Measurements from ENCODE around the gene ZNF641.

The ZNF641 gene

DNA sequence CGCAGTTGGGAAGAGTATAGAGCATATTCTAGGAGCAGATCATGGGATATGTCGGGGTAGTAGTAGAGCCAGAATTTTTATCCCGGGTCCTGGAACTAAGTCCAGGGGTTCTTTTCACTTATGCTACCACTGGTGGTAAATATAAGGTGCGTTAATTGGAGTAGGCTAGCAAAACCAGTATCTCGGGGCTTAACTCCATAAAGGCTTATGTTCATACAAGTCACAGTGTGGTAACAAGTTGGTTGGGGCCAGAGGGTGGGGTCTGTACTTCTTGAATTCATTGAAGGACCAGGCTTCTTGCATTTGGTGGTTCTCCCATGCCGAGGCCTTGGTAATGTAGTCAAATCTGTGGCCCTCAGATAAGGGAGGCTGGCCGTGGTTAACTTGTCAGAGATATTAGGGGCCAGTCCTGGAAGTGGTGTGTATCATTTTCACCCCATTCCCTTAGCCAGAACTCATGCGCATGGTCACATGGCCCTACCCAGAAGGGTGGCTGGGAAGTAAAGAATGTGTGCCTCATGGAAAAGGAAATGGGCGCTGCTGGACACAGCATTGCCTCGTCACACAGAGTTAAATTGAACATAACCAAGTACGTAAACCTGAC lies 1.5 kb upstream of the ZNF641 start:
- no peak for FAIRE-seq
- TF ChIP-seq, protein P1, sequence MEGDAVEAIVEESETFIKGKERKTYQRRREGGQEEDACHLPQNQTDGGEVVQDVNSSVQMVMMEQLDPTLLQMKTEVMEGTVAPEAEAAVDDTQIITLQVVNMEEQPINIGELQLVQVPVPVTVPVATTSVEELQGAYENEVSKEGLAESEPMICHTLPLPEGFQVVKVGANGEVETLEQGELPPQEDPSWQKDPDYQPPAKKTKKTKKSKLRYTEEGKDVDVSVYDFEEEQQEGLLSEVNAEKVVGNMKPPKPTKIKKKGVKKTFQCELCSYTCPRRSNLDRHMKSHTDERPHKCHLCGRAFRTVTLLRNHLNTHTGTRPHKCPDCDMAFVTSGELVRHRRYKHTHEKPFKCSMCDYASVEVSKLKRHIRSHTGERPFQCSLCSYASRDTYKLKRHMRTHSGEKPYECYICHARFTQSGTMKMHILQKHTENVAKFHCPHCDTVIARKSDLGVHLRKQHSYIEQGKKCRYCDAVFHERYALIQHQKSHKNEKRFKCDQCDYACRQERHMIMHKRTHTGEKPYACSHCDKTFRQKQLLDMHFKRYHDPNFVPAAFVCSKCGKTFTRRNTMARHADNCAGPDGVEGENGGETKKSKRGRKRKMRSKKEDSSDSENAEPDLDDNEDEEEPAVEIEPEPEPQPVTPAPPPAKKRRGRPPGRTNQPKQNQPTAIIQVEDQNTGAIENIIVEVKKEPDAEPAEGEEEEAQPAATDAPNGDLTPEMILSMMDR (IDR thresholded peaks at IDR 0.05; ENCODE audit: insufficient read depth, missing control alignments) = no peak
- DNase-seq (ENCODE audit: insufficient read length, low spot score) = no peak

DNA sequence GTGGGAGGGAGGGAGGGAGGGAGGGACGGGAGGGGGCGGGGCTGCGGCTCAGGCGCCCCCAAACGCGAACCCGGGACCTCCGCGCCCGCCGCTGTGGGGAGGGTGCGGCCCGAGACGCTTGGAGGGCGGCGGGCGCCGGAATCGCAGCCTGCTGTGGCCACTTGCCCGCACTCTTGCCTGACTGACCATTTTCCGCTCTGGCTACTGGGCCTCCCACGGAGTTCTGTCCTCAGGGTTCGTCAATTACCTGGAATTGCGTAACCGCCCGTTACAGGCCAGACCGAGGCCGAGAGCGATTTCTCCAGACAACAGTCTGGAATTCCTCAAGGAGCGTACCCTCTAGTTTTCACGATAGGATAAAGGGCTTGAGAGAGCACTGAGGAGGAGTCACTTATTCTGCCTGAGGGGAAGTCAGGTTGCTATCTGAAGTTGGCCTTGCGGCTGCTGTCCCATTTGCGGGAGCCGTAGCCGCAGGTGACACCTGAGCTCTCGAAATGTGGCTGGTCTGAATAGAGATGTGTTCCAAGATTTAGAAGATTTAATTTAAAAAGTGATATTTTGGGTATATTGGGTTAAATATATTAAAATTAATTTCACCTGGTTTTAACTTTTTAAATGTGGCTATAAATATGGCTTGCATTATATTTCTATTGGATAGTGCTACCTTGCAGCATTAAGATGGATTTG lies 446 bp upstream of the ZNF641 start:
- DNase-seq (ENCODE audit: insufficient read length, low spot score) = no peak

DNA sequence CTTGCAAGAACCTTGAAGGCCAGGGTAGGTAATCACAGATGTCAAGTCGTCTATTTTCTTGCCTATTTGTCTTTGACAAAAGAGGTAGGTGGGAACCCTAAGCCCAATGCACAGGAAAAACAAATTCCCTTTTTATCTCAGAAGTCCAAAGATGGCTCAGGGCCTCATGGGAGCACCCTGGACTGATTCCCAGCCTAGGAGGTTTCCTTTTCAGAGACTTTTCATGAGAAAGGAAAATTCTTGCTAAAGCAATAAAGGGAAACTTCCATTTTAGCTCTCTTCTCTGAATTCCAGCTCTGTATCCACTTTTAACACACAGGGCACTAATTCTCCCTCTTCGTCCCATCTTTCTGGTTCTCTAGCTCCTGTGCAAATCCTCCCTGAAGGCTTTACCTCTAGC lies 1.2 kb downstream of the ZNF641 start:
- TF ChIP-seq, protein P1 (IDR thresholded peaks at IDR 0.05; ENCODE audit: insufficient read depth, missing control alignments) = no peak
- no peak for FAIRE-seq
- DNase-seq (ENCODE audit: insufficient read length, low spot score) = no peak

More for the DNA sequence above, 446 bp upstream of the ZNF641 start:
- FAIRE-seq = no peak
- TF ChIP-seq, protein P1 (IDR thresholded peaks at IDR 0.05; ENCODE audit: insufficient read depth, missing control alignments) = no peak

DNA sequence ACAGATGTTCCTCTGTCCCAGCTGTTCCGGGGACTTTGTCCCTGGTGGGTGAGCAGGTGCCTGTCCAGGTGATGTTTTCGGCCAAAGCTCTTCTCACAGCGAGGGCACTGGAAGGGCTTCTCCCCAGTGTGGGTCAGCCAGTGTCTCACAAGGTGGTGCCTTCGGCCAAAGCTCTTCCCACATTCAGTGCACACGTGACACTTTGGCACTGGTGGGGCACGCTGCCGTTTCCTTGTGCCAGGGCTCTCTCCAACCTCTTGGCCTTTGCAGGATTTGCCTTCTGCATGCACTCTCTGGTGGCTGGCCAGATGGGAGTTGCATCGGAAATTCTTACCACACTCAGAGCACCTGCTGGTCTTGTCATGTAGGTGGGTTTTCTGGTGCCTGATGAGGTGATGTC lies 7.7 kb downstream of the ZNF641 start:
- TF ChIP-seq, protein P1 (IDR thresholded peaks at IDR 0.05; ENCODE audit: insufficient read depth, missing control alignments) = no peak
- DNase-seq (ENCODE audit: insufficient read length, low spot score) = no peak
- no peak for FAIRE-seq

DNA sequence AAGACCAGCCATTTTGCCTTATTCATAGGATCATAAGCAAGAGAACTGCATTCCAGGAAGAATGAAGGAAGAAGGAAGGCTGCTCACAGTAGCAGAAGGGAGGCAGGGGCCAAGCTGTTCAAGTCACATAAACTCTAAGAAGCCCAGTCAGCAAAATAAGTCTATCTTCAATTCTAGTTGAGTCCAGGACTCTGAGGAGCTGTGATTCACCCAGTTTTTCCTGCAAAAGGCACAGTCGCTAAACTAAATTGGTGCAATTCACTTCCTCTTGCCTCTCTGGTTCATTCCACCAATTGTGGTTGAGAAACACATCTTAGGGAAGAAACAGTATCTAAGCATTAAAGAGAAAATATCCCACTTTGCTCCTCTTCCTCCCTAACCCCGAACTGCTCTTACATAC lies 9.8 kb downstream of the ZNF641 start:
- DNase-seq (ENCODE audit: insufficient read length, low spot score) = no peak
- no peak for FAIRE-seq

DNA sequence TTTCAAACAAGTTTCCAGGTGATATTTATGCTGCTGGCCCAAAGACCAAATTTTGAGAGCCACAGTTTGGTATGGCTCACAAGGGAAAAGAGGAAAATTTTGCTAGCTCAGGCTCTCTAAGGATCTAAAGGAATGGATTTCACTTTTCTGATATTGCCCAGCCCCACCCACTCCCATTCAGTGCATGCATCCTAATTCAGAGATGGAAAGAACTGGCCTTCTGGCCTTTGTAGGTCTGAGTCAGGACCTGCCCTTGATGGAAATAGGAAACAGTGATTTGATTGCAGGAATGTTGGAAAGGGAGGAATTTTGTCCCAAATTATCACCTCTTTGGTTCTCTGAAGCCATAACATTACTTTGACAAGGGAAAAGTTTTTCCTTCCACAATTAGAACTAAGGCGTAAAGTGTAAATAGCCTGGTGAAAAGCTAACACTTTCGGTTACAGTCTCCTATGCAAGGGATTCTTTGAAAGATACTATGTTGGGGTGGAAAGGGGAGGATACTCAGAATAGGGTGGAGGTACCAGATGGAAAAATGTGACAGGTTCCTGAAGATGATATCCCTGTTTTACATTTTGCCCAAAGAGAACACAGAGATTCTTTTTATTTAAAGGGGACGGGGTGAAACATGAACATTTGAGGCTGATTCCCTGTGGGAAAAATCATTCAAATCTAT lies 11.1 kb downstream of the ZNF641 start:
- DNase-seq (ENCODE audit: insufficient read length, low spot score) (no peak), FAIRE-seq (no peak)
- TF ChIP-seq, protein P1 (IDR thresholded peaks at IDR 0.05; ENCODE audit: insufficient read depth, missing control alignments) = no peak

More for the DNA sequence above, 9.8 kb downstream of the ZNF641 start:
- TF ChIP-seq, protein P1 (IDR thresholded peaks at IDR 0.05; ENCODE audit: insufficient read depth, missing control alignments) = no peak

DNA sequence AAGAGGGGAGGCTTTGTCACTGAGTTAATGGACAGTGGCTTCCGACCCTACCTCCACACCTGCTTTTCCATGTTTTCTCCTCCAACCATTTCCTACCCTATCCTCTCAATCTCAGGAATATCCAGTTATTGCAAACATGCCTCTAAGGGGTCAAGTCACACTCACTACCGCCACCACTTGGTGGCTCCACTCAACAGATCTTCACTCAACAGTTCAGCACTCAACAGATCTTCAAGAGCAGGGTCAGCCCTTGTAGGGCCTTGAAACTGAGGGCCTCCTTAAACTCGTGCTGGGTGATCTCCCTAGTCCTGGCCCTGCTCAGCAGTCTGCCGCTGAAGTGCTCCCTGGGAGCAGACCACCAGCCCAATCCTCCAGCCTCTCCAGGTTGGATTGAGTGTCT lies 14.2 kb downstream of the ZNF641 start:
- FAIRE-seq = no peak
- TF ChIP-seq, protein P1 (IDR thresholded peaks at IDR 0.05; ENCODE audit: insufficient read depth, missing control alignments) = no peak
- DNase-seq (ENCODE audit: insufficient read length, low spot score) = no peak

Measured in D721Med (cell line).